DMS53 treated with DMSO at 0.1 percent for 48 hours (cell line): ENCODE data around the gene LCN10.
"Not testable (repeated sequence)": the region's sequence is repeated elsewhere in the genome, so short reads cannot be mapped to it uniquely, and the experiment has no call there.

ENCODE experiments used
- DNase-seq: peaks from one replicate; lab custom pipeline; 2025; ENCODE audit not compliant: unreplicated experiment; lab: John Stamatoyannopoulos, UW

The LCN10 gene

GRCh38 chr9:136704741-136705140 lies 38.0 kb downstream of the LCN10 start:
- DNase-seq: not testable (repeated sequence)

GRCh38 chr9:136703276-136703860 lies 39.4 kb downstream of the LCN10 start:
- no peak for DNase-seq

DNA sequence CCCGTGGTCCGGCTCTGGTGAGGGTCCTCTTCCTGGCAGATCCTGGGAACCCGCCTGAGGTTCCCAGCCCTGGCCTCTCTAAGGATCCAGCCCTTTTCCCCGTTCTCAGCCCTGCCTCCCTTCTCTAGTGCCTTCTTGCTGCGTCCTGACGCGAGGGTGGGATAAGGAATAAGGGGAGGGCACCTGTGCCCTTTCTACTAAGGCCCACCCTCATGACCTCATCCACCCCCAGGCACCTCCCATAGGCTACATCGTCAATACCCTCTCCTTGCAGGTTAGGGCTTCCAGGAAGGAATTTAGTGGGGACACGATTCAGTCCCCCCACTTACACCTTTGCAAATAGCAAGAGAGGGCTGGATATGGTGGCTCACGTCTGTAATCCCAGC lies 41.1 kb downstream of the LCN10 start:
- peak; percentile 16 for DNase-seq

DNA sequence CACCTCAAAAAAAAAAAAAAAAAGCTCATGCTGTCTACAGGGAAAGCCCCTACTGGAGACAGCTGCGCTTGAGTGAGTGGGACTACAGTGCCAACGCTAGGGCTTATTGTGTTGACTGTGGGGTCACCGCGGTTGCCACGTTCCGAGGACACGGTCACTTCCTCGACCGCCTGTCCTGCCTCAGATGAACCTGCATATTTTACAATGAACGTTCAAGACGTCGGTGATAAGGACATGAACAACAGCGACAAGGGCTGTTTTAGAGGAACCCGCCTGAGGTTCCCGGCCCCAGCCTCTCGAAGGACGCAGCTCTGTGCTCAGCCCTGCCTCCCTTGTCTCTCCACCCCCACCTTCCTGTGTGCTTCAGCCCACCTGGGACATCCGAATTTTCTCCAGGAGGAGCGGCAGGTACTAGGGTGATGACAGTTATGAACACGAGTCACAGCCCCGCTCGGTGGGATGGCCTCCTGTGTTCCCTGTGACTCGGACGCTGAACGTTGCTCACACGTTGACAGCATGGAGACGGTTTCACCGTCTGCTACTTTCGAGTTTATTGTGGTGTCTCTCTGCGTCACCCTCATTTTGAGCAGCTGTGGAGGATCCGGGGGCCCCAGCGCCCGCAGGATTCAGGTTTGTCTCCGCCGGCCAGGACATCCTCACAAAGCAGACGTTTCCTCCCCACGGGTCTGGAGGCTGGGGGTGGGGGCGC lies 41.6 kb downstream of the LCN10 start:
- peak; percentile 69 for DNase-seq

GRCh38 chr9:136700304-136700703 lies 42.4 kb downstream of the LCN10 start:
- no peak for DNase-seq

DNA sequence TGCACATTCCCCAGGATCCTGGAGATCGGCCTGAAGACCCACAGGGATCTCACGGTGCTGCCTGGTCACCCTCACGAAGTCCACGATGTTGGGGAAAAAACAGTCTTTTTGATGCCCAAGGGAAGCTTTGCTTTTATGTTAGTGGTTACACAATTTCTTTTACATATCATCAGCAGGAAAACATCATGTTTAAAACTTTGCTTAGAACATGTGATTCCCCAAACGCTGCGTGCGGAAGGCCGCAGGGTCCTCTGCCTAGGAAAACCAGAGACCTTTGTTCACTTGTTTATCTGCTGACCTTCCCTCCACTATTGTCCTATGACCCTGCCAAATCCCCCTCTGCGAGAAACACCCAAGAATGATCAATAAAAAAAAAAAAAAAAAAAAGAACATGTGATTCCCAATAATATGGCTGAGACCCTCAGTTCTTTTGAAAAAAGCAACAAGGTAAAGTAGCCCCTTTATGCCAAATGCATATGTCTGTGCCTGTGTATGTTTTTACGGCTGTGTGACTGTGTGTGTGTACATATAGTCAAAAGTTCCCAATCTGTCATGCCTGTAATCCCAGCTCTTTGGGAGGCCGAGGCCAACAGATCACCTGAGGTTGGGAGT lies 44.0 kb downstream of the LCN10 start:
- DNase-seq: peak; percentile 27

DNA sequence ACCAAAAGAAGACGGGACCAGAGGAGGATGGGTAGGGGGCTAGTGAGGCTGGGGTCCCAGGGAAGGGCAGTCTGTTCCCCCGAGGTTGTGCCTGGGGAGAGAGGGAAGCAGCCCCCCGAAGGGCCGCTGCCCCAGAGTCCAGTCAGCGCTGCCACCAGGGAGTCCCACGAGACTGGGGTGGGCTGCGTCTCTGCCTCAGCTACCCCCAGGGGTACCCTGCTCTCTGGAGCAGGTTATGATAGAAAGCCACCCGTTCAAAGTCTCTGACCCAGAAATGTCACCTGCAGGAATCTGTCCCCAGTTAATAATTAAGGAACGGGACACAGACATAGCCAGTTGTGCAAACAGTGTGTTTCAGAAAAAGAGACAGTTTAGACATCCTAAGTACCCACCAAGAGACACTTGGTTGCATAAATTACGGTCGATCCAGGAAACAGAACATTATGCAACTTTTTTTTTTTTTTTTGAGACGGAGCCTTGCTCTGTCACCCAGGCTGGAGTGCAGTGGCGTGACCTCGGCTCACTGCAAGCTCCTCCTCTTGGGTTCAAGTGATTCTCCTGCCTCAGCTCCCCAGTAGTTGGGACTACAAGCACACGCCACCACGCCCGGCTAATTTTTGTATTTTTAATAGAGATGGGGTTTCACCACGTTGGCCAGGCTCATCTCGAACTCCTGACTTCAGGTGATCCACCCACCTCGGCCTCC lies 44.8 kb downstream of the LCN10 start:
- DNase-seq: peak; percentile 91

GRCh38 chr9:136697146-136697820 lies 45.5 kb downstream of the LCN10 start:
- peak; percentile 30 for DNase-seq

DNA sequence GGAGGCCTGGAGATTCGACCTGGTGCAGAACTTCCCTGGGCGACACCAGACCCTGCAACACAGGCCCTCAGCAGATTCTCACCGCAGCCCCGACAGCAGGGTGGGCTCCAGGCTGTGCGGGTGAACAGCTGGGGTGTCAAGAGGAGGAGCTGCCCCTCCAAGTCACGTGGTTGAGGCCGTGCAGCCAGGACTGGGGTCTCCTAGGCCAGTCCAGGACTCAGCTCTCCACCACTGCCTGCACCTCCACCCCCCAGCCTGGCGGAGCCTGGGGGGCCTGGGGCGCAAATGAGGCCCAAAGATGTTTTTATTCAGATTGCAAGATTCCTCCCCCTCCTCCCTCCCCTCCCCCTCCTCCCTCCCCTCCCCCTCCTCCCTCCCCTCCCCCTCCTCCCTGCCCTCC lies 46.2 kb downstream of the LCN10 start:
- DNase-seq: no peak

DNA sequence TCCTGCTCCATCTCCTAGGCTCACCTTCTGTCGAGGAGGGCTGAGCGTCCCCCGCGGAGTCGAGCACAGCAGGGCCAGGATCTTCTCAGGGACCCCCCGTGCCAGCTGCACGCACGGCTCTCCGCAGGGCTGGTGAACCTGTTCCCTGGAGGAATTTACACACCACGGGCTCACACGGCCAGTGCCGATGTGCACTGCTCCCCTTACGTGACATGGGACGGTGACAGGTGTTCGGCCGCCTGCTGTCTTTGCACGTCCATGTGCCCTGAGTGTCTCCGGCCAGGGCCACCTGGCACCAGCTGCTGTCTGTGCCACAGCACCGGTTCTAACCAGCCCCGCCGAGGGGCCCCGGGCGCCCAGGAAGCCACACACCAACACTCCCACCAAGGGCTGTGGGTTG lies 46.8 kb downstream of the LCN10 start:
- DNase-seq: peak; percentile 82

- peak; percentile 89 for DNase-seq
These were observed 47.3 kb downstream of the LCN10 start for GRCh38 chr9:136695435-136695895.

DNA sequence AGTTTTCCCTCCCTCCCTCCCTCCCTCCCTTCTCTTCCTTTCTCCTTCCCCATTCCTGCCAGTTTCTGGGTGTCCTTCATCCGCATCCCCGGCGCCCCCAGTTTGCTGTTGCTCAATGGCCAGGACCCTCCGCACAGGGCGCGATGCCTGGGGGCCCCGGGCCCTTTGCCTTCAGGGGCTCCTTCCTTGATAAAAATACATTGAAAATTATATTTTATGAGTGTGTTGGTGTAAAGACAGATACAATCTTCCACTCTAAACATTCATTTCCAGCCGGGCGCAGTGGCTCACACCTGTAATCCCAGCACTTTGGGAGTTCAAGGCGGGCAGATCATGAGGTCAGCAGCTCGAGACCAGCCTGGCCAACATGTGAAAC lies 47.9 kb downstream of the LCN10 start:
- DNase-seq: no peak

DNA sequence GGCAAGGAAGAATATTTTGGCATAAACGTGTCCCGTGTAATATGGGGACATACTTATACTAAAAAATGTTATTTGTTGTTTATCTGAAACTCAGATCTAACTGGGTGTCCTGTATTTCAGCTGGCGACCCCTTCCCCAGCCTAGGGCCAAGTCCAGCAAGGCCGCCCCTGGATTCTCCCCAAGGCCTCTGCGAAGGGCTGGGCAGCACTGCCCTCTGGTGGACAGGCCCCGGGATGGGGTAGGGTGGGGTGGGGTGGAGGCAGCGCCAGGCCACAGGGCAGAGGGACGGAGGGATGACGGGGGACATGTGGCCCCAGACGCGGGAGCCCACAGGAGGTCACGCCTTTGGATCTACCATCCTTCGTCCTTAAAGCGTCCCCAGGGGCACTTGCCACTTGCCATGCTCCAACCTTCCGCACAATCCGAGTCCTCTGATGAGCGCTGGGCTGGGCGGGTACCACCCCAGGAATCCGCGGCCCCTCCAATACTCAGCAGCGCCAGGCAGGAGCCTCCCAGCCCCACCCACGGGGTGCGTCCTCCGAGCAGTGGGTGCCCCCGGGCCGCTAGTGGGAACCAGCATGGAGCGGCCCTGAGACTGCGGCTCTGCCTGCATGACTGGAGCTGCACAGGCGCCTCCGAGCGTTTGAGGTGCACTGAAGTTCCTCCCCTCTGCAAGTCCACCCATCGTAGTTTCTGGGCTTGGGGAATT lies 48.4 kb downstream of the LCN10 start:
- peak; percentile 79 for DNase-seq

- peak; percentile 79 for DNase-seq
These were observed 49.1 kb downstream of the LCN10 start for GRCh38 chr9:136693490-136694162.

- DNase-seq: no peak
These were observed 49.6 kb downstream of the LCN10 start for GRCh38 chr9:136693135-136693489.

DNA sequence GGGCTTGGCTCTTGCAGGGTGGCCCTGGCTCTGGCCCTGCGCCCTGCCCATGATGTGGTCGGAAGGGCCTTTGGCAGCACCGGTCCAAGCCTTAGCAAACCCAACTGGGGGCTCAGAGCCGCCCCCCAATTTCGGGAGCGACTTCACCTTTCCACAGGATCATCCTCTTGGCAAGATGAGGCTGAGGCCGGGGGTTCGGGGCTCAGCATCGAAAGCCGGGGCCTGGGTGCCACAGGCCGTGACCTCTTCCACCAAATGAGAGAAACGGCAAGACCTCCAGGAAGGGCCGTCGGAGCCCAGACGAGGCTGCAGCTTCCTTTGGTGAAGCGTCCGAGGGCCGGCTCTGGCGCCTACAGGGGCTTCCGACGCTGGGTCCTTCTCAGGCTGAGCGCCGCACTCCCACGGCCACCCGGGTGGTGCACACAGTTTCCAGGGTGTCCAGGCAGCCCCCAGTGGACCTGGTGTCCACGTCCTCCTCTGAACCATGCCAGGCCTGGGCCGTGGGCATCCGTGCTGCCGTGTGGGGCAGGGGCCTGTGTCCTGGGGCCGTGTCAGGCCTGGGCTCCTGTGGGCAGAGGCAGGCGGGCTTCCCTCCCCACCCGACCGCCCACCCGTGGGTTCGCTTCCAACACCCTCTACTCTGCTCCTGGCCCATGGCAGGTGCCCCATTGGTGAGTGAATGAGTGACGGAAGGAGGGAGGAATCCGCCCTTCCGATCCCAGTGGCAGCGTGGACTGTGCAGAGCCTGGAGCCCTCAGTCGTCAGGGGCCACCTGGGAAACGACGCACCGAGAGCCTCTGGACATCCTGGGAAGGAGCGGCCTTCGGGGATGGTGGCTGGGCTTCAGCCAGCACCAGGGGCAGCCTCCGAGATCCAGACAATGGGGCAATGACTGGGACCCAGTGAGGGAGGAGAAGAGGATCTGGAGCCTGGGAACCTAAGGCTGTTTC lies 50.3 kb downstream of the LCN10 start:
- DNase-seq: no peak

DNA sequence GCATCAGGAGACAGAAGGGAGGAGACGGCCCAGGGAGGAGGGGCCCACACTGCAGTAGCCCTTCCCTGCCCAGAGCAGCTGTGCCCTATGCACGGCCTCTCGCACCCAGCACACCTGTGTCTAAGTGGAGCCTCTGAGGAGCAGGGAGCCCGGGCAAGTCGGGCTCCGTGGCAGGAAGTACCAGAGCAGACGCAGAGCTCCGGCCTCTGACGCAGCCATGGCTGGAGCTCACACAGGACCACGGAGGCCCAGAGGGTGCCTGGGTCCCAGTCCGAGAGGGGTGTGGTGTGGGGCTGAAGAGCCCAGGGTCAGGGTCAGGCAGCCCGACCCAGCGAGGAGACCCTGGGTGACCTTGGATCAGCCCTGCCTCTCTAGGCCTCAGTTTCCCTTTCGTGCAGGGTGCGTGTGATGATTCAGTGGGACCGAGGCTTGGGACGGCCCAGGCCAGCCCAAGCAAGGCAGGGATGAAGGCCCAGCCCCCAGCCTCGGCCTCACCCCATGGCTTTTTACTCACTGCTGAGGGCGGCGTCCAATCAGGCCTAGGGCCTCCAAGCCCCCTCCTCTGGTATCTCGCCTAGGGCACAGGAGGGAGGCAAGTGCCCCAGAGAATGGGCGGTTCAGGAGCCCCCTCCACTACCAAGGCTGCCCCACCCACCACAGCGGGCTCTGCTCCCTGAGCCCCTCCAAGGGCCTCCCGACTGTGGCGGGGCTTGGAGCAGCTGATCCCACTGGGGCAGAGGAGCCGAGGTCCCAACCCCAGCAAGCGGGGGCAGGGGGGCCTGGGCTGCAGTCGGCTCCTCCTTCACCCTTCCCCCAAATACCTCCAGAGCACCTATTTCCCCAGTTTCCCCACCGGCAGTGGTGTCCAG lies 51.2 kb downstream of the LCN10 start:
- peak; percentile 88 for DNase-seq

GRCh38 chr9:136690806-136691261 lies 51.9 kb downstream of the LCN10 start:
- no peak for DNase-seq
